Activated CD8-positive, alpha-beta memory T cell treated with anti-CD3 and anti-CD28 coated beads for 36 hours (primary cell): ENCODE data around the gene MGMT. TPM values are rescaled to one million over a fixed set of nuclear protein-coding genes. Genes with fewer than 3 reads are reported as not detected.

ENCODE experiments used
- CTCF ChIA-PET: fragments of 350-600 bp; sonication (Branson Sonifier 250); formaldehyde crosslinking; loops from one replicate; lab custom pipeline; 2021; ENCODE audit warnings: antibody characterized with exemption; lab: Charles Lee
- POLR2A ChIA-PET: fragments of 350-600 bp; sonication (Branson Sonifier 250); formaldehyde crosslinking; loops from one replicate; lab custom pipeline; 2021; ENCODE audit warnings: antibody characterized with exemption; lab: Charles Lee
- total RNA-seq, 2 experiments: library from RNA; stranded (reverse); gene quantifications; one replicate each; pipeline ENCODE4 v1.2.3, GENCODE V29; 2021

Gene MGMT
- total RNA-seq, 2 experiments from 2014 or later, result 21.0 to 22.0 TPM

GRCh38 chr10:129531969-129532660 lies 65.1 kb downstream of the MGMT start:
- ChIA-PET POLR2A (no interaction called here), CTCF (interaction anchor here (0.9 kb wide), 1 partner anchor 12 kb away, joined by 3 read pairs; no protein-coding TSS in a partner anchor)

- ChIA-PET POLR2A (no interaction called here), CTCF (interaction anchor here (0.9 kb wide), 1 partner anchor 13 kb away, joined by 3 read pairs; no protein-coding TSS in a partner anchor)
These were observed 65.8 kb downstream of the MGMT start for GRCh38 chr10:129532838-129533237.

- ChIA-PET CTCF (no interaction called here), POLR2A (no interaction called here)
These were observed 66.2 kb downstream of the MGMT start for GRCh38 chr10:129533281-129533680.

GRCh38 chr10:129534826-129535225 lies 67.8 kb downstream of the MGMT start:
- POLR2A ChIA-PET, result no interaction called here
- CTCF ChIA-PET, result no interaction called here

GRCh38 chr10:129536336-129536735 lies 69.3 kb downstream of the MGMT start:
- POLR2A ChIA-PET, result no interaction called here
- CTCF ChIA-PET, result interaction anchor here (0.6 kb wide), 1 partner anchor 333 kb away, joined by 3 read pairs; no protein-coding TSS in a partner anchor

GRCh38 chr10:129537151-129537550 lies 70.1 kb downstream of the MGMT start:
- ChIA-PET CTCF (no interaction called here), POLR2A (no interaction called here)

- CTCF ChIA-PET, result no interaction called here
These were observed 71.2 kb downstream of the MGMT start for GRCh38 chr10:129538236-129538635.

GRCh38 chr10:129541200-129541599 lies 74.2 kb downstream of the MGMT start:
- CTCF ChIA-PET, result no interaction called here
- POLR2A ChIA-PET, result no interaction called here

More at GRCh38 chr10:129538236-129538635, 71.2 kb downstream of the MGMT start:
- POLR2A ChIA-PET, result no interaction called here

- ChIA-PET POLR2A (no interaction called here), CTCF (no interaction called here)
These were observed 74.9 kb downstream of the MGMT start for GRCh38 chr10:129541748-129542487.

- POLR2A ChIA-PET, result no interaction called here
- CTCF ChIA-PET, result no interaction called here
These were observed 75.5 kb downstream of the MGMT start for GRCh38 chr10:129542589-129542988.

GRCh38 chr10:129544205-129545202 lies 77.5 kb downstream of the MGMT start:
- ChIA-PET POLR2A (no interaction called here), CTCF (no interaction called here)

- CTCF ChIA-PET, result no interaction called here
- POLR2A ChIA-PET, result no interaction called here
These were observed 78.2 kb downstream of the MGMT start for GRCh38 chr10:129545261-129545660.

- CTCF ChIA-PET, result interaction anchor here (0.7 kb wide), 1 partner anchor 9 kb away, joined by 3 read pairs; no protein-coding TSS in a partner anchor
- POLR2A ChIA-PET, result no interaction called here
These were observed 79.1 kb downstream of the MGMT start for GRCh38 chr10:129546106-129546505.

GRCh38 chr10:129547608-129548007 lies 80.6 kb downstream of the MGMT start:
- CTCF ChIA-PET, result no interaction called here
- POLR2A ChIA-PET, result no interaction called here

GRCh38 chr10:129548600-129548999 lies 81.6 kb downstream of the MGMT start:
- CTCF ChIA-PET, result no interaction called here
- POLR2A ChIA-PET, result no interaction called here

- POLR2A ChIA-PET, result no interaction called here
- CTCF ChIA-PET, result no interaction called here
These were observed 83.0 kb downstream of the MGMT start for GRCh38 chr10:129550076-129550475.

- ChIA-PET CTCF (no interaction called here), POLR2A (no interaction called here)
These were observed 83.6 kb downstream of the MGMT start for GRCh38 chr10:129550658-129551057.

- ChIA-PET POLR2A (no interaction called here), CTCF (no interaction called here)
These were observed 85.1 kb downstream of the MGMT start for GRCh38 chr10:129552119-129552518.

GRCh38 chr10:129553928-129554327 lies 86.9 kb downstream of the MGMT start:
- ChIA-PET CTCF (interaction anchor here (0.5 kb wide), 1 partner anchor 217 kb away, joined by 3 read pairs; no protein-coding TSS in a partner anchor), POLR2A (no interaction called here)
